Glutamatergic neuron (in vitro differentiated cells): Measurements from ENCODE around the gene CREB3L4. TPM values are rescaled to one million over a fixed set of nuclear protein-coding genes. Genes with fewer than 3 reads are reported as not detected.
A peak's percentile ranks its signal among the peaks of the same experiment; 100 is the strongest.

ENCODE experiments used
- DNase-seq: peaks from one replicate; pipeline ENCODE4 v3.0.0; 2022
- H3K27ac Mint-ChIP-seq: one replicate; pipeline ENCODE4 v1.8.0; 2020; ENCODE audit warnings: mild to moderate bottlenecking, mixed read lengths, inconsistent platforms; ENCODE audit not compliant: unreplicated experiment
- H3K27me3 Mint-ChIP-seq: one replicate; pipeline ENCODE4 v1.8.0; 2020; ENCODE audit warnings: mild to moderate bottlenecking, moderate library complexity, mixed read lengths, inconsistent platforms; ENCODE audit not compliant: unreplicated experiment
- H3K36me3 Mint-ChIP-seq: one replicate; pipeline ENCODE4 v1.8.0; 2020; ENCODE audit warnings: mild to moderate bottlenecking, mixed read lengths, inconsistent platforms; ENCODE audit not compliant: unreplicated experiment
- H3K4me1 Mint-ChIP-seq: one replicate; pipeline ENCODE4 v1.8.0; 2020; ENCODE audit warnings: mild to moderate bottlenecking, low read depth, mixed read lengths, inconsistent platforms; ENCODE audit not compliant: unreplicated experiment
- H3K4me3 Mint-ChIP-seq: one replicate; pipeline ENCODE4 v1.8.0; 2020; ENCODE audit warnings: mild to moderate bottlenecking, mixed read lengths, inconsistent platforms; ENCODE audit not compliant: unreplicated experiment
- H3K9me3 Mint-ChIP-seq: one replicate; pipeline ENCODE4 v1.8.0; 2020; ENCODE audit warnings: mild to moderate bottlenecking, moderate library complexity, mixed read lengths, inconsistent platforms; ENCODE audit not compliant: unreplicated experiment
- total RNA-seq: library from RNA; stranded (reverse); fragmentation: NEBNext Ultra II Directional; extraction: Animal tissue kit (Norgen Biotek cat#: 25700); gene quantifications from one replicate; pipeline ENCODE4 v1.2.1, GENCODE V29; 2021; ENCODE audit not compliant: unreplicated experiment
- TF ChIP-seq, protein P1 (sequence below): fragments of 200-600 bp; sonication (generic); IDR thresholded peaks from one replicate; pipeline ENCODE4 v1.5.0; 2021; ENCODE audit not compliant: partially characterized antibody, unreplicated experiment

Gene CREB3L4
- total RNA-seq, 1 donor from 2014 or later, result 14.3 TPM

DNA sequence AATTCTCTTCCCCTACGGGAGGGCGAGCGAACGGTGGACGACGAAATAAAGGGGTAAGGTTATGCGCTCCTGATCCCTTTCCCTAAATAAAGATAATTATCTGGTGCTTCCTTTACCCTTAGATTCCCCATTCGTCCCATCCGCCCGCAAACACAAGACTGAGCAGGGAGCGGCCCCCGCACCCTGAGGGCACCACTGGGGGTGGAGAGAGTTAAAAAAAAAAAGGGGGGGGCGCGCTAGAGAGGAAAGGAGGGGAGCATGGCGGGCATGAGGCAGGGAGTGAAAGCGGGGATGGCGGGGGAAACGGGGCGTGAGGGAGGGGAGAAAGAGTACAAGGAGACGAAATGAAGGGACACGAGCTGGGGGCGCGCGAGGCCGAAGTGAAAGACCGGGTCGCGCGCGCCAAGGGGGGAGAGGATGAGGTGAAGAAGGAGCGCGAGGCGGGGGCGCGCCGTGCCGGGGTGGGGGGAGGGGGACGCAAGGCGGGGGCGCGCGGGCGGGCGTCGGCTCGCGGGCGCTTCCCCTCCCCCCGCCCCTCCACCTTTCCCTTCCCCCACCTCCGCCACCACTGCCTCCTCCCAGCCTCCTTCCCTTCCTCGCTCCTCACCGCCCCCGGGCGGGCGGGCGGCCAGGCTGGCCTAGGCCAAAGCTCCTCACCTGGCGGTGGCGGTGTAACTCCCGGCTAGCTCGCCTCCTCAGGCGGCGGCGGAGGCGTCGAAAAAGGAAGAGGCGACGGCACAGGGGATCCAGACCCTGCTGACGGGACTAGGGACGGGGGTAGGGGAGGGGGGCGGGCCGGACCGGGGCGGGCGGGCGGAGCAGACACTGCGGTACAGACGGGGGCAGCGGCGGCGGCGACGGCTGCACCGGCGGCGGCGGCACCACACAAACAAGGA is 45.4 kb upstream of the CREB3L4 start:
- H3K27me3 Mint-ChIP-seq, result peaks cover 10% of the 10 kb centered on the region
- peak; percentile 76 for DNase-seq
- TF ChIP-seq, protein P1, sequence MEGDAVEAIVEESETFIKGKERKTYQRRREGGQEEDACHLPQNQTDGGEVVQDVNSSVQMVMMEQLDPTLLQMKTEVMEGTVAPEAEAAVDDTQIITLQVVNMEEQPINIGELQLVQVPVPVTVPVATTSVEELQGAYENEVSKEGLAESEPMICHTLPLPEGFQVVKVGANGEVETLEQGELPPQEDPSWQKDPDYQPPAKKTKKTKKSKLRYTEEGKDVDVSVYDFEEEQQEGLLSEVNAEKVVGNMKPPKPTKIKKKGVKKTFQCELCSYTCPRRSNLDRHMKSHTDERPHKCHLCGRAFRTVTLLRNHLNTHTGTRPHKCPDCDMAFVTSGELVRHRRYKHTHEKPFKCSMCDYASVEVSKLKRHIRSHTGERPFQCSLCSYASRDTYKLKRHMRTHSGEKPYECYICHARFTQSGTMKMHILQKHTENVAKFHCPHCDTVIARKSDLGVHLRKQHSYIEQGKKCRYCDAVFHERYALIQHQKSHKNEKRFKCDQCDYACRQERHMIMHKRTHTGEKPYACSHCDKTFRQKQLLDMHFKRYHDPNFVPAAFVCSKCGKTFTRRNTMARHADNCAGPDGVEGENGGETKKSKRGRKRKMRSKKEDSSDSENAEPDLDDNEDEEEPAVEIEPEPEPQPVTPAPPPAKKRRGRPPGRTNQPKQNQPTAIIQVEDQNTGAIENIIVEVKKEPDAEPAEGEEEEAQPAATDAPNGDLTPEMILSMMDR, result no peak
- H3K4me3 Mint-ChIP-seq, result peak overlapping the region; percentile 95
- peaks cover 23% of the 10 kb centered on the region for H3K4me1 Mint-ChIP-seq
- H3K9me3 Mint-ChIP-seq, result peaks cover 22% of the 10 kb centered on the region
- H3K27ac Mint-ChIP-seq, result peak overlapping the region; percentile 86
- H3K36me3 Mint-ChIP-seq, result no peaks in the 10 kb centered on the region

DNA sequence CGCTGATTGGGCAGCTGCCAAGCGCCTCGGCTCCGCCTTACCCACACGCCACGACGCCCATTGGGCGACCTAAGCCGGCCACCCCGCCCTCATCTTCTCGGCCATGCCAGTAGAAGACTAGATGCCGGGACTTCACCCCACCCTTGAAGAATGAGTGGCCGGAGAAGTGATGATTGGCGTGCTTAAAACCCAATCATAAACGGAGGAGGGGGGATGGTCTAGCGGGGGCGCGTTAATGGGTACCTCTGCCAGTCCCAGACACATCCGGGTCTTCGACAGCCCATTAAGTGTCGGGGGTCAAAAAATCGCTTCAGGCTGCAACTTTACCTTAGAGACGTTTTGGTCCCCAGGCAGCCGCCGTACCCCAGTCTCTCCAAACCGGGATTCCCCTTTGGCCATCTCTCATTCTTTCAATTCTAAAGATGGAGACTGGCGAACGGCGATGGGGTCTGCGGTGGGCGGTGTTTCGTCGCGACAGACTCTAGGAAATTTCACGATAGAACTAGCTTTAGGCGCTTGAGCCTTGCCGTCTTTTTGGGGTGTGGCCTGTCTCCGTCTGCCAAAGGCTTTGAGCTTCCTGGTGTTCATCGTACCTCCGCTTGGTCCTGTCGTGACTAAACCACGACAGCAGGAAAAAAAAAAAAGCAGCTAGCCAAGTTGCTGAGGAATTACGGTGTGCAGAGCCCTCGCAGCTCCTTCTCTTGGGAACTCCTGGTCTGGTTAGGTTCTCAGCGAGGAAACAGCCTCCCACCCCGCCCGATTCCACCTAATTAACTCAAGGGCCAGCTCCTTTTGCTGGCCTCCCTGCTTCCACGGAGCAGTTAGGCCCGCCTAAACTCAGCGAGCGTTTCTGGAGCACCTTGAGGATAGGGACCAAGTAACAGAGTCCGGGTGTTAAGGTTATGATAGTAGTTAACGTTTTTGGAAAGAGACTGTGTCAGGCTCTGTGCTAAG is 44.5 kb upstream of the CREB3L4 start, which contains the start of gene GATAD2B:
GATAD2B (minus strand) TSS at position 1 of the 954 bp plus-strand sequence. CDS start 94,625 bp downstream, outside the sequence.
- Mint-ChIP-seq H3K9me3 (peaks cover 22% of the 10 kb centered on the region), H3K4me3 (peak within 1 kb of the TSS; percentile 95), H3K4me1 (peaks cover 23% of the 10 kb centered on the region), H3K27me3 (peaks cover 10% of the 10 kb centered on the region), H3K27ac (peak within 1 kb of the TSS; percentile 96), H3K36me3 (no peaks in the 10 kb centered on the region)
- DNase-seq, result peak; percentile 97
- TF ChIP-seq, protein P1, result no peak

DNA sequence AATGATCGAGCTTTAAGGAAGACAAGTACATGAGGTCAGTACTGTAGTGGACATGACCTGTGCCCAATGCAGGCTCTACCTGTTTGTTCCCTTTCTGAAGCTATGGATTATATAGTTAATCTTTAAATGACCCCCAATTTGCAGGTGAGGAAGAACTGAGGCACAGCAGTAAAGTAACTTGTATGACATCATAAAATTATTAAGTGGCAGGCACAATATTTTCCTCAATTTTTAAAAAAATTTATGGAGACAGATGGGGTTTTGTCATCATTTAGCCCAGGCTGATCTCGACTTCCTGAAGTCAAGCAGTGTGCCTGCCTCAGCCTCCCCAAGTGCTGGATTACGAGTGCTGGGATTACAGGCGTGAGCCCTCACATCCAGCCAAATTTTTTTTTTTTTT is 41.3 kb upstream of the CREB3L4 start:
- H3K9me3 Mint-ChIP-seq, result peaks cover 15% of the 10 kb centered on the region
- no peak overlapping the region for H3K4me3 Mint-ChIP-seq
- H3K27ac Mint-ChIP-seq, result no peak overlapping the region
- TF ChIP-seq, protein P1, result no peak
- H3K36me3 Mint-ChIP-seq, result no peaks in the 10 kb centered on the region
- no peak for DNase-seq
- peaks cover 4% of the 10 kb centered on the region for H3K4me1 Mint-ChIP-seq
- peaks cover 9% of the 10 kb centered on the region for H3K27me3 Mint-ChIP-seq

DNA sequence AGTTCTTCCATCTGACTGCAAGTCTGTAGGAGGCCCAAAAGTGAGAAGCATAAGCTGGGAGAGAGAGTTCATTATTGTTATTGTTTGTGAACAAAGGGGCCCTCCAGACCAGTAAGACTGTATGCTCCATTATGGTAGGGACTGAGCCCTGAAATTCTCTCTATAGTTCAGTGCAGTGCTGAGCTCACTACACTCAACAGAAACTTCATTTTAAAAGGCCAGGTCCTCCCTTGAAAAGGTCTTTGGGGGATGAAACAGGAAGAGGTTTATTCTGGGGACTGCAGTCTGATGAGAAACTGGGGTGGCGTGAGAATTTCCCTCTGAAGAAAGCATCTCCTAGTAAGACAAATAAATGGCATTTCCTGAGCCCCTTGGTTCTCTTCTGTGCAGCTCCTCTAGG is 39.5 kb upstream of the CREB3L4 start:
- Mint-ChIP-seq H3K27ac (peak overlapping the region; percentile 52), H3K4me1 (peaks cover 3% of the 10 kb centered on the region), H3K4me3 (no peak overlapping the region), H3K9me3 (peaks cover 6% of the 10 kb centered on the region), H3K36me3 (no peaks in the 10 kb centered on the region), H3K27me3 (peaks cover 3% of the 10 kb centered on the region)
- TF ChIP-seq, protein P1, result no peak
- DNase-seq, result no peak
